WTC11 (cell line): ENCODE measurements around the gene CYRIA. TPM values are rescaled to one million over a fixed set of nuclear protein-coding genes. Genes with fewer than 3 reads are reported as not detected.

Experiments
- ATAC-seq: fragments of 200-7000 bp; cut with Tn5 transposase; 2 replicates; pipeline ENCODE4 v1.10.0; 2021; ENCODE audit warnings: mild to moderate bottlenecking, moderate library complexity
- CTCF ChIA-PET: fragments of 300-600 bp; sonication (Branson Sonifier 250); formaldehyde crosslinking; loops from one replicate; lab custom pipeline; 2021; ENCODE audit warnings: antibody characterized with exemption; lab: Charles Lee
- POLR2A ChIA-PET: fragments of 350-600 bp; sonication (Branson Sonifier 250); formaldehyde crosslinking; loops from one replicate; lab custom pipeline; 2021; ENCODE audit warnings: antibody characterized with exemption; lab: Charles Lee
- DNase-seq: peaks from one replicate; pipeline ENCODE4 v3.0.0; 2021; ENCODE audit warnings: low spot score
- H3K27ac Mint-ChIP-seq: 2 replicates; pipeline ENCODE4 v1.8.0; 2021; ENCODE audit warnings: mixed read lengths
- H3K27me3 Mint-ChIP-seq: 2 replicates; pipeline ENCODE4 v1.8.0; 2021; ENCODE audit warnings: low read depth, mild to moderate bottlenecking, moderate library complexity, mixed read lengths
- H3K36me3 Mint-ChIP-seq: 2 replicates; pipeline ENCODE4 v1.8.0; 2021; ENCODE audit warnings: mixed read lengths
- H3K4me1 Mint-ChIP-seq: 2 replicates; pipeline ENCODE4 v1.8.0; 2022; ENCODE audit warnings: mixed read lengths
- H3K4me3 Mint-ChIP-seq: 2 replicates; pipeline ENCODE4 v1.8.0; 2021; ENCODE audit warnings: mild to moderate bottlenecking, moderate library complexity, mixed read lengths
- H3K9me3 Mint-ChIP-seq: 2 replicates; pipeline ENCODE4 v1.8.0; 2021; ENCODE audit warnings: mixed read lengths
- ATF2 ChIP-seq: sonication (generic); formaldehyde crosslinking; IDR thresholded peaks from 2 replicates; pipeline ENCODE4 v1.8.1; 2022; ENCODE audit warnings: low read depth, missing genetic modification reagents, borderline replicate concordance
- CREB1 ChIP-seq: sonication (generic); formaldehyde crosslinking; IDR thresholded peaks from 2 replicates; pipeline ENCODE4 v1.8.0; 2023; ENCODE audit warnings: mild to moderate bottlenecking, missing genetic modification reagents
- E2F5 ChIP-seq: sonication (generic); formaldehyde crosslinking; IDR thresholded peaks from 2 replicates; pipeline ENCODE4 v1.8.1; 2022; ENCODE audit warnings: mild to moderate bottlenecking, moderate library complexity, missing genetic modification reagents
- ERG ChIP-seq: fragments of 250-450 bp; sonication (Bioruptor Pico); IDR thresholded peaks from 2 replicates; pipeline ENCODE4 v1.8.0; 2021; ENCODE audit warnings: mild to moderate bottlenecking
- ETV6 ChIP-seq: sonication (generic); formaldehyde crosslinking; IDR thresholded peaks from 2 replicates; pipeline ENCODE4 v1.8.1; 2022; ENCODE audit warnings: mild to moderate bottlenecking, missing genetic modification reagents
- GABPB1 ChIP-seq: sonication (generic); formaldehyde crosslinking; IDR thresholded peaks from 2 replicates; pipeline ENCODE4 v1.8.1; 2023; ENCODE audit warnings: mild to moderate bottlenecking, missing genetic modification reagents
- HMGA2 ChIP-seq: fragments of 250-450 bp; sonication (Bioruptor Pico); IDR thresholded peaks from 2 replicates; pipeline ENCODE4 v1.4.0; 2021; ENCODE audit warnings: mild to moderate bottlenecking, moderate library complexity
- HMGXB4 ChIP-seq: sonication (generic); formaldehyde crosslinking; IDR thresholded peaks from 2 replicates; pipeline ENCODE4 v1.8.1; 2023; ENCODE audit warnings: mild to moderate bottlenecking, moderate library complexity, missing genetic modification reagents
- JAZF1 ChIP-seq: fragments of 250-450 bp; sonication (Bioruptor Pico); IDR thresholded peaks from 2 replicates; pipeline ENCODE4 v1.9.0; 2021; ENCODE audit warnings: moderate library complexity, mild to moderate bottlenecking, inconsistent platforms
- NFATC4 ChIP-seq: fragments of 250-450 bp; sonication (Bioruptor Pico); IDR thresholded peaks from 2 replicates; pipeline ENCODE4 v1.9.0; 2021; ENCODE audit warnings: mild to moderate bottlenecking
- NR1H2 ChIP-seq: sonication (generic); formaldehyde crosslinking; IDR thresholded peaks from 2 replicates; pipeline ENCODE4 v1.9.0; 2021; ENCODE audit warnings: mild to moderate bottlenecking, moderate library complexity, missing genetic modification reagents
- SMAD3 ChIP-seq: sonication (generic); formaldehyde crosslinking; IDR thresholded peaks from 2 replicates; pipeline ENCODE4 v1.8.0; 2022; ENCODE audit warnings: missing genetic modification reagents, mild to moderate bottlenecking, borderline replicate concordance
- ZNF121 ChIP-seq: sonication (generic); formaldehyde crosslinking; IDR thresholded peaks from 2 replicates; pipeline ENCODE4 v1.8.0; 2023; ENCODE audit warnings: missing genetic modification reagents
- ZNF138 ChIP-seq: sonication (generic); formaldehyde crosslinking; conservative IDR thresholded peaks from 2 replicates; pipeline ENCODE4 v1.8.1; 2022; ENCODE audit warnings: mild to moderate bottlenecking, moderate library complexity, missing genetic modification reagents
- ZNF232 ChIP-seq: sonication (generic); formaldehyde crosslinking; IDR thresholded peaks from 2 replicates; pipeline ENCODE4 v1.8.0; 2022; ENCODE audit warnings: mild to moderate bottlenecking, missing genetic modification reagents
- total RNA-seq: library from RNA; stranded (reverse); gene quantifications from 3 replicates; pipeline ENCODE4 v1.2.3, GENCODE V29; 2021
- TF ChIP-seq, protein P1 (sequence below): sonication (generic); formaldehyde crosslinking; IDR thresholded peaks from 2 replicates; pipeline ENCODE4 v1.8.0; 2022; ENCODE audit warnings: missing genetic modification reagents
- TF ChIP-seq, protein P2 (sequence below): sonication (generic); formaldehyde crosslinking; IDR thresholded peaks from 2 replicates; pipeline ENCODE4 v1.8.0; 2022; ENCODE audit warnings: mild to moderate bottlenecking, missing genetic modification reagents

CYRIA gene
- total RNA-seq, 1 experiment from 2014 or later: 8.3 TPM

DNA sequence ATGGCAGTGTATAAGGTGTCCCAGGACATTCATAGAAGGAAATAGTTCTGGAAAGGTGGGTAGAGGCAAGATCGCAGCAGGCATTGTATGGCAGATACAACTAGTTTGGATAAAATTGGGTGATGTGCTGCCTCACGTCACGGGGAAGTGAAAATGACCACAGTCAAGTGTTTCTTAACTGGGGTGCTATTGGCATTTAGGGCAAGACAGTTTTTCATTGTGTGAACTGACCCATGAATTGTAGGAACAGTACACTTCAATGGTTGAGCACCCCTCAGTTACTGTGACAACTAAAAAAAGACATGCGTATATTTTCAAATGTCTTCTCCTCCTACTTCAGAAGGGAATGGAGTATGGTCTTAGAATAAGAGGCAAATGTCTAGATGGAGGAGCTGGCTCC is 22.3 kb upstream of the CYRIA start (continued):
- no peak for TF ChIP-seq HMGXB4 (CRISPR knock-in tag)
- TF ChIP-seq, protein P1, sequence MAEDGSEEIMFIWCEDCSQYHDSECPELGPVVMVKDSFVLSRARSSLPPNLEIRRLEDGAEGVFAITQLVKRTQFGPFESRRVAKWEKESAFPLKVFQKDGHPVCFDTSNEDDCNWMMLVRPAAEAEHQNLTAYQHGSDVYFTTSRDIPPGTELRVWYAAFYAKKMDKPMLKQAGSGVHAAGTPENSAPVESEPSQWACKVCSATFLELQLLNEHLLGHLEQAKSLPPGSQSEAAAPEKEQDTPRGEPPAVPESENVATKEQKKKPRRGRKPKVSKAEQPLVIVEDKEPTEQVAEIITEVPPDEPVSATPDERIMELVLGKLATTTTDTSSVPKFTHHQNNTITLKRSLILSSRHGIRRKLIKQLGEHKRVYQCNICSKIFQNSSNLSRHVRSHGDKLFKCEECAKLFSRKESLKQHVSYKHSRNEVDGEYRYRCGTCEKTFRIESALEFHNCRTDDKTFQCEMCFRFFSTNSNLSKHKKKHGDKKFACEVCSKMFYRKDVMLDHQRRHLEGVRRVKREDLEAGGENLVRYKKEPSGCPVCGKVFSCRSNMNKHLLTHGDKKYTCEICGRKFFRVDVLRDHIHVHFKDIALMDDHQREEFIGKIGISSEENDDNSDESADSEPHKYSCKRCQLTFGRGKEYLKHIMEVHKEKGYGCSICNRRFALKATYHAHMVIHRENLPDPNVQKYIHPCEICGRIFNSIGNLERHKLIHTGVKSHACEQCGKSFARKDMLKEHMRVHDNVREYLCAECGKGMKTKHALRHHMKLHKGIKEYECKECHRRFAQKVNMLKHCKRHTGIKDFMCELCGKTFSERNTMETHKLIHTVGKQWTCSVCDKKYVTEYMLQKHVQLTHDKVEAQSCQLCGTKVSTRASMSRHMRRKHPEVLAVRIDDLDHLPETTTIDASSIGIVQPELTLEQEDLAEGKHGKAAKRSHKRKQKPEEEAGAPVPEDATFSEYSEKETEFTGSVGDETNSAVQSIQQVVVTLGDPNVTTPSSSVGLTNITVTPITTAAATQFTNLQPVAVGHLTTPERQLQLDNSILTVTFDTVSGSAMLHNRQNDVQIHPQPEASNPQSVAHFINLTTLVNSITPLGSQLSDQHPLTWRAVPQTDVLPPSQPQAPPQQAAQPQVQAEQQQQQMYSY (CRISPR knock-in tag): no peak
- no peak for TF ChIP-seq HMGA2

DNA sequence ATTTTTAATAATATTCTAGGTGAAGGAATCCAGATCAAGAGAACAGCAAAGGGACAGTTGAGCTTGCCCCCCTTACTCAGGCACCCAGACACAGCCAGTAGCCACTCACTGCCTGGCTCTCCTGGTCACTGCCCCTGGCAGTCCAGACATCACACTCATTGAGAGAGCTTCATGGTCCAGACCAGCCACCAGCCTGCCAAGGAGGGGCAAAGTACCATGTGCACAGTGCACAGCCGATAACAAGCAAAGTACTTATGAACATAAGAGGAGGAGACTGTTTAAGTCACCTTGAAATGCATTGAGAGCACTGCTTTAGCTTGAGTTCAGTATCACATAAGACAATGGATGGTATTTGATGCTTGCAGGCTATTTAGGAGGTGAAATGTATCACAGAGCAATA is 21.6 kb upstream of the CYRIA start:
- H3K4me3 Mint-ChIP-seq: no peak overlapping the region
- no peak overlapping the region for H3K27ac Mint-ChIP-seq
- POLR2A ChIA-PET: no interaction called here
- no peak for ATAC-seq
- TF ChIP-seq ZNF232 (CRISPR knock-in tag) (no peak), NR1H2 (CRISPR knock-in tag) (no peak), E2F5 (no peak), ERG (CRISPR knock-in tag) (no peak), GABPB1 (CRISPR knock-in tag) (no peak), ATF2 (CRISPR knock-in tag) (no peak), ETV6 (CRISPR knock-in tag) (no peak), HMGA2 (no peak), CREB1 (CRISPR knock-in tag) (no peak), JAZF1 (CRISPR knock-in tag) (no peak), HMGXB4 (CRISPR knock-in tag) (no peak), NFATC4 (CRISPR knock-in tag) (no peak), ZNF121 (CRISPR knock-in tag) (no peak), SMAD3 (CRISPR knock-in tag) (no peak), ZNF138 (no peak)
- TF ChIP-seq, protein P1 (CRISPR knock-in tag): no peak
- TF ChIP-seq, protein P2, sequence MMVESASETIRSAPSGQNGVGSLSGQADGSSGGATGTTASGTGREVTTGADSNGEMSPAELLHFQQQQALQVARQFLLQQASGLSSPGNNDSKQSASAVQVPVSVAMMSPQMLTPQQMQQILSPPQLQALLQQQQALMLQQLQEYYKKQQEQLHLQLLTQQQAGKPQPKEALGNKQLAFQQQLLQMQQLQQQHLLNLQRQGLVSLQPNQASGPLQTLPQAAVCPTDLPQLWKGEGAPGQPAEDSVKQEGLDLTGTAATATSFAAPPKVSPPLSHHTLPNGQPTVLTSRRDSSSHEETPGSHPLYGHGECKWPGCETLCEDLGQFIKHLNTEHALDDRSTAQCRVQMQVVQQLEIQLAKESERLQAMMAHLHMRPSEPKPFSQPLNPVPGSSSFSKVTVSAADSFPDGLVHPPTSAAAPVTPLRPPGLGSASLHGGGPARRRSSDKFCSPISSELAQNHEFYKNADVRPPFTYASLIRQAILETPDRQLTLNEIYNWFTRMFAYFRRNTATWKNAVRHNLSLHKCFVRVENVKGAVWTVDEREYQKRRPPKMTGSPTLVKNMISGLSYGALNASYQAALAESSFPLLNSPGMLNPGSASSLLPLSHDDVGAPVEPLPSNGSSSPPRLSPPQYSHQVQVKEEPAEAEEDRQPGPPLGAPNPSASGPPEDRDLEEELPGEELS: no peak
- TF ChIP-seq, all 79 proteins: peak for 0
- H3K27me3 Mint-ChIP-seq: no peaks in the 10 kb centered on the region
- CTCF ChIA-PET: no interaction called here
- DNase-seq: no peak
- H3K9me3 Mint-ChIP-seq: peaks cover 3% of the 10 kb centered on the region; the same call in 1 of the 2 replicates
- H3K36me3 Mint-ChIP-seq: no peaks in the 10 kb centered on the region
- no peaks in the 10 kb centered on the region for H3K4me1 Mint-ChIP-seq
